GM04504 (cell line): ENCODE results near the gene FNIP1.
"Not testable (repeated sequence)": the region's sequence is repeated elsewhere in the genome, so short reads cannot be mapped to it uniquely, and the experiment has no call there.

ENCODE experiments used
- DNase-seq: peaks from one replicate; pipeline ENCODE4 v3.0.0-alpha.2; 2012; ENCODE audit warnings: low read depth

Gene FNIP1

GRCh38 chr5:131635684-131636572 lies 160.9 kb downstream of the FNIP1 start:
- no peak for DNase-seq

- peak; percentile 100 for DNase-seq
These were observed 161.7 kb downstream of the FNIP1 start, which contains the start of gene RAPGEF6 for GRCh38 chr5:131634996-131635683. Gene RAPGEF6, minus strand, starts transcription at chr5:131635229. Its CDS starts 199 bp downstream, at chr5:131635030.

DNA sequence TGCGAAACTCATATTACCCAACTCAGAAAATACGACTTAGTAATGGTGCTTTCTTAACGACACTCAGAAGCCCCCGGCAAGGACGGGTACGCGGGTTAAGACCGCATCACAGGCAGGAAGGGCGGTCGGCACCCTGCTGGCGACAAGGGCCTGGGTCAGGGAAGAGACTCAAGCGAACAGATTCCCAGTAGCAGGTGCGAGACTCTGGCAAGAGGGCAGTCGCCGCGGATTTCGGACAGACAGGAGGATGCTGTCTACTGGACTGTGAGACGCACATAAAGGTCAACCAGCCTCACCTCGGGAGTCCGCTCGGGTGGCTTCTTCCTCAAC lies 162.2 kb downstream of the FNIP1 start:
- DNase-seq: peak; percentile 17

GRCh38 chr5:131634238-131634637 lies 162.6 kb downstream of the FNIP1 start:
- DNase-seq: no peak

GRCh38 chr5:131633830-131634229 lies 163.0 kb downstream of the FNIP1 start:
- DNase-seq: no peak

- DNase-seq: no peak
These were observed 165.9 kb downstream of the FNIP1 start for GRCh38 chr5:131630963-131631350.

- DNase-seq: no peak
These were observed 166.4 kb downstream of the FNIP1 start for GRCh38 chr5:131630208-131630962.

DNA sequence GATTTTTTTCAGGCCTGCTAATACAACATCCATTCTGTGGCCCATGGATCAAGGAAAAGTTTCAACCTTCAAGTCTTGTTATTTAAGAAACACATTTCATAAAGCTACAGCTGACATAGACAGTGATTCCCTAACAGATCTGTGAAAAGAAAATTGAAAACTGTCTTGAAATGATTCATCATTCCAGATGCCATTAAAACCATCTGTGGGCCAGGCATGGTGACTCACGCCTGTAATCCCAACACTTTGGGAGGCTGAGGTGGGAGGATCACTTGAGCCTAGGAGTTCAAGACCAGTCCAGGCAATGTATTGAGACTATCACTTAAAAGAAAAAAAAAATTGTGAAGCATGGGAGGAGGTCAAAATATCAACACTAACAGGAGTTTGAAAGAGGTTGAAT lies 167.8 kb downstream of the FNIP1 start:
- peak; percentile 33 for DNase-seq

- DNase-seq: no peak
These were observed 169.5 kb downstream of the FNIP1 start for GRCh38 chr5:131627207-131627865.

- DNase-seq: no peak
These were observed 174.2 kb downstream of the FNIP1 start for GRCh38 chr5:131622633-131623032.

- DNase-seq: not testable (repeated sequence)
These were observed 175.7 kb downstream of the FNIP1 start for GRCh38 chr5:131621164-131621563.

DNA sequence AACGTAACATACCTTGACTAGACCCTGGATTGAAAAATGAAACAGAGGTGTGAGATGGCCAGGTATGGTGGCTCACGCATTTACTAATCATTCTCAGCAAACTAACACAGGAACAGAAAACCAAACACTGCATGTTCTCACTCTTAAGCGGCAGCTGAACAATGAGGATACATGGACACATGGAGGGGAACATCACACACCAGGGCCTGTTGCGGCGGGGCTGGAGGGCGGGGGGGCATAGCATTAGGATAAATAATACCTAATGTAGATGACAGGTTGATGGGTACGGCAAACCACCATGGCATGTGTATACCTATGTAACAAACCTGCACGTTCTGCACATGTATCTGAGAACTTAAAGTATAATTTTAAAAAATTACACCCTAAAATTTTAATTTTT lies 177.7 kb downstream of the FNIP1 start:
- DNase-seq: no peak

DNA sequence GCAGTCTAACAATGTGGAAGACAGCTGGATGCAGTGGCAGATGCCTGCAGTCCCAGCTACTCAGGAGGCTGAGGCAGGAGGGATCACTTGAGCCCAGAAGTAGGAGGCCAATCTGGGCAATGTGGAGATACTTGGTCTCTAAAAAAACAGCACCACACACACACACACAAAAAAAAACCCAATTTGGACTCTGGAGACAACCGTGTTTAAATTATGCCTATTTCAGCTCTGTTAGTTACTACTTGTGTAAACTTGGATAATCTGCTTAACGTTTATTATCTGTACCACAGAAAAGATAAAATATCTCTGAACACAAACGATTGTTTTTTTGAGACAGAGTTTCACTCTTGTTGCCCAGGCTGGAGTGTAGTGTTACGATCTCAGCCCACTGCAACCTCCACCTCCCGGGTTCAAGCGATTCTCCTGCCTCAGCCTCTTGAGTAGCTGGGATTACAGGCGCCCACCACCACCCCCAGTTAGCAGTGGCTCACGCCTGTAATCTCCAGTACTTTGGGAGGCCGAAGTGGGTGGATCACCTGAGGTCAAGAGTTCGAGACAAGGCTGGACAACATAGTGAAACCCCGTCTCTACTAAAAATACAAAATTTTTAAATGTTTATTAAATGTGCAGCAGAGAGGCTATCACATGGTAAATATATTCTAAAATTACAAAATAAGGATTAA lies 179.5 kb downstream of the FNIP1 start:
- no peak for DNase-seq

DNA sequence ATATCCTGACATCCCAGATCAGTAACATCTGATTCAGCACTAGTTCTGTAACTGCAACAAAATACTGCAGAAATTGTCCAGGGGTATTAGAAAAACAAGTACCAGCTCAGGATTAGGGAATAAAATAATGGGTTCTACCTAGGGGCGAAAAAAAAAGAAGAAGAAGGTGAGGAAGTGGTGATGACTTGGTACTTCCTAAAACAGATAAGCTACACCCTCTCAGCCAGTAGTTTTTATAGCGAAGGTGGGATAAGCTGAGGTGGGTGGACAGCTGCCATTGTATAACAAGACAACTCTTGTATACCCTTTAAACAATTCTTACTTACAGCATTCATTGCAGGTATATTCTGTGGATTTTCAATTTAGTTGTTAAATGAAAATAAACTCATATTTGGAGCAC lies 180.9 kb downstream of the FNIP1 start:
- no peak for DNase-seq

GRCh38 chr5:131613423-131613822 lies 183.4 kb downstream of the FNIP1 start:
- DNase-seq: no peak

DNA sequence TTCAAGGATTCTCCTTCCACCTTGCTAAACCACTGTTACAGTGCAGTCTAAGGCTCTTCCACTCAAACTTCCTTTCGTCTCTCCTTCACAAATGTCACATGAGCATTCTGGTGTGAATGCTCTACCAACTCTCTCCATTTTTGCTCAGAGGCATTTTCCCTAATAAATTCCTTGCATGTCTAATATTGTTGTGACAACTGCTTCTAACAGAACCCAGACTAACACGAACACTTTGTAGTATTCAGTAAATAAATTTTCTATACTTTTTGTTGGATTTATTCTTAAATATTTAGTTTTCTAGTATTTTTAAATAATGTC lies 185.8 kb downstream of the FNIP1 start:
- no peak for DNase-seq

- DNase-seq: no peak
These were observed 186.4 kb downstream of the FNIP1 start for GRCh38 chr5:131610198-131611063.

GRCh38 chr5:131609774-131610173 lies 187.0 kb downstream of the FNIP1 start:
- DNase-seq: no peak

- DNase-seq: no peak
These were observed 188.2 kb downstream of the FNIP1 start for GRCh38 chr5:131608597-131608996.

DNA sequence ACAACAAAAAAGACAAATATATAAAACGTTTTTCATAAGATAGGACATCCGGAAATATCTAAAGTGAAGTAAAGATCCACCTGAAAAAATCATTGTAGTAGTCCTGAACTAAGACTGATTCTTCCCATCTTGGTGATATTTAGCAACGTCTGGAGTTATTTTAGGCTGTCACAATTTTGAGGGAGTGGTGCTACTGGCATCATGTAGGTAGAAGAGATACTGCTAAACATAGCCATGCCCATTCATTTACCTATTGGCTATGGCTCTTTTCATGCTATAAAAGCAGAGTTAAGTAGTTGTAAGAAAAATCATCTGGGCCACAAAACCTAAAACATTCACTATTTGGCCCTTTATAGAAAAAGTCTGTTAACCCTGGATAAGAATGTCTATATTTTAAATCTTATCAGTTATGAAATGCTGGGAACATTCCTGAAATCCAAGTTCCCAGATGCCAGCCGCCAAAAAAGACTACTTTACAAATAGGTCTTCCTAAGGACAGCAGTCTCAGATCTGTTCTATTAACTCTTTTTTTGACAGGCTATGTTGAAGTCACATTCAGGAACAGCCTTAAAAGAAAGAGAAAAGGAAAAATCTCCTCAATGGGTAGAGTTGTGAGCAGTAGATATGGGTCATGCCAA lies 188.8 kb downstream of the FNIP1 start:
- DNase-seq: no peak
